Measurements from ENCODE around the gene MCCD1.

Gene MCCD1

GRCh38 chr6:31572041-31572911 is 43.5 kb downstream of the MCCD1 start, which contains the start of gene LTA:
Gene LTA, plus strand, starts transcription at chr6:31572289. Its CDS starts 454 bp downstream, at chr6:31572743.
- no peak for DNase-seq (ENCODE audit: low read depth)

- DNase-seq (ENCODE audit: low read depth) = no peak
Observed at GRCh38 chr6:31573239-31574105, 44.7 kb downstream of the MCCD1 start.

GRCh38 chr6:31574106-31575061 is 45.6 kb downstream of the MCCD1 start:
- DNase-seq (ENCODE audit: low read depth) = no peak

- no peak for DNase-seq (ENCODE audit: low read depth)
Observed at GRCh38 chr6:31575335-31575901, 46.7 kb downstream of the MCCD1 start, which contains the start of gene TNF. Gene TNF, plus strand, starts transcription at chr6:31575565. Its CDS starts 177 bp downstream, at chr6:31575742.

GRCh38 chr6:31575952-31576685 is 47.4 kb downstream of the MCCD1 start:
- no peak for DNase-seq (ENCODE audit: low read depth)

GRCh38 chr6:31576897-31577578 is 48.3 kb downstream of the MCCD1 start:
- DNase-seq (ENCODE audit: low read depth) = no peak

GRCh38 chr6:31577579-31577966 is 48.8 kb downstream of the MCCD1 start:
- DNase-seq (ENCODE audit: low read depth) = no peak

DNA sequence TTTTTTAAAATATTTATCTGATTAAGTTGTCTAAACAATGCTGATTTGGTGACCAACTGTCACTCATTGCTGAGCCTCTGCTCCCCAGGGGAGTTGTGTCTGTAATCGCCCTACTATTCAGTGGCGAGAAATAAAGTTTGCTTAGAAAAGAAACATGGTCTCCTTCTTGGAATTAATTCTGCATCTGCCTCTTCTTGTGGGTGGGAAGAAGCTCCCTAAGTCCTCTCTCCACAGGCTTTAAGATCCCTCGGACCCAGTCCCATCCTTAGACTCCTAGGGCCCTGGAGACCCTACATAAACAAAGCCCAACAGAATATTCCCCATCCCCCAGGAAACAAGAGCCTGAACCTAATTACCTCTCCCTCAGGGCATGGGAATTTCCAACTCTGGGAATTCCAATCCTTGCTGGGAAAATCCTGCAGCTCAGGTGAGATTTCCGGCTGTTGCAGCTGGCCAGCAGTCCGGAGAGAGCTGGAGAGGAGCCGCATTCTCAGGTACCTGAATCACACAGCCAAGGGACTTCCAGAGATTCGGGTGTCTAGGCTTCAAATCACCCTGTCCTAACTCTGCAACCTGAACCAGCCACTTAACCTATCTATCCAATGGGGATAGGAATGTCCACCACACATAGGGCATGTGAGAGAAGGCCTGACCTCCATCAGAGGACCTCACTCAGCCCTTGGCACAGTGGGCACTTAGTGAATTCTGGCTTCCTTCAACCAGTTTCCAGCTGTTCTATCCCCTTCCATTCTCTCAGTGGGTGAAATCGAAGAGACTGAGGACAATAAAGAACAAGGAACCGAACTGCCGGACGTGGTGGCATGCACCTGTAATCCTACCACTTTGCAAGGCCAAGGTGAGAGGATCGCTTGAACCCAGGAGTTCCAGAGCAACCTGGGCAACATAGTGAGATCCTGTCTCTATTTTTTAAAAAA is 49.7 kb downstream of the MCCD1 start:
- no peak for DNase-seq (ENCODE audit: low read depth)

DNA sequence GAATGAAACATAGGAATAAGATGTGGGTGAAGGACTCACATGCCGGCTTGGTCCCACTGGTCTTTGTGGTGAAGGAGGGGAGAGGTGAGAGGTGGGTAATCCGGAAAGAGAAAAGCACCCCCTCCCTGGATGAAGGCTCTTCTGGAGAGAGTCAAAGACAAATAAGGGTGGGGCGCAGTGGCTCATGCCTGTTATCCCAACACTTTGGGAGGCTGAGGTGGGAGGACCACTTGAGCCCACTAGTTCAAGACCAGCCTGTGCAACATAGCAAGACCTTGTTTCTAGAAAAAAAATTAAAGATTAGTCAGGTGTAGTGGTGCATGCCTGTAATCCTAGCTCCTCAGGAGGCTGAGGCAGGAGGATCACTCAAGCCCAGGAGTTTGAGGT is 50.4 kb downstream of the MCCD1 start:
- no peak for DNase-seq (ENCODE audit: low read depth)
